CD4-positive, alpha-beta T cell treated with Interleukin-15 for 1 hour (primary cell): ENCODE data around the gene CLDN4.

ENCODE experiments used
- DNase-seq: peaks from one replicate; pipeline ENCODE4 v3.0.0-alpha.2; 2020

Gene CLDN4

GRCh38 chr7:73844848-73845460, 14.2 kb downstream of the CLDN4 start:
- DNase-seq, result no peak

GRCh38 chr7:73845701-73846195, 15.0 kb downstream of the CLDN4 start:
- peak; percentile 29 for DNase-seq

- no peak for DNase-seq
Observed at GRCh38 chr7:73847941-73848723, 17.3 kb downstream of the CLDN4 start.

GRCh38 chr7:73850781-73851207, 20.0 kb downstream of the CLDN4 start:
- DNase-seq, result peak; percentile 27

- no peak for DNase-seq
Observed at GRCh38 chr7:73851410-73852338, 20.9 kb downstream of the CLDN4 start.

GRCh38 chr7:73852500-73852899, 21.7 kb downstream of the CLDN4 start:
- DNase-seq, result no peak

- DNase-seq, result no peak
Observed at GRCh38 chr7:73856941-73857340, 26.1 kb downstream of the CLDN4 start.

- no peak for DNase-seq
Observed at GRCh38 chr7:73858807-73859206, 28.0 kb downstream of the CLDN4 start.

- no peak for DNase-seq
Observed at GRCh38 chr7:73860859-73861258, 30.1 kb downstream of the CLDN4 start, which contains the start of gene TMEM270. Gene TMEM270 (plus strand): TSS chr7:73861159. CDS start chr7:73861195, 36 bp downstream.

GRCh38 chr7:73861305-73861704, 30.5 kb downstream of the CLDN4 start:
- DNase-seq, result no peak

- no peak for DNase-seq
Observed at GRCh38 chr7:73864981-73865711, 34.4 kb downstream of the CLDN4 start.

- no peak for DNase-seq
Observed at GRCh38 chr7:73865738-73866445, 35.1 kb downstream of the CLDN4 start.

- no peak for DNase-seq
Observed at GRCh38 chr7:73866446-73866767, 35.6 kb downstream of the CLDN4 start.

- DNase-seq, result no peak
Observed at GRCh38 chr7:73869011-73869798, 38.4 kb downstream of the CLDN4 start.

- DNase-seq, result no peak
Observed at GRCh38 chr7:73870041-73870492, 39.3 kb downstream of the CLDN4 start.

- no peak for DNase-seq
Observed at GRCh38 chr7:73871163-73872011, 40.6 kb downstream of the CLDN4 start.

GRCh38 chr7:73872056-73872908, 41.5 kb downstream of the CLDN4 start:
- DNase-seq, result no peak

- DNase-seq, result no peak
Observed at GRCh38 chr7:73876361-73876760, 45.6 kb downstream of the CLDN4 start.

- DNase-seq, result no peak
Observed at GRCh38 chr7:73876973-73877372, 46.2 kb downstream of the CLDN4 start.
